Ureter (tissue), 1 donor: Measurements from ENCODE around the gene TUBGCP6. TPM values are rescaled to one million over a fixed set of nuclear protein-coding genes. Genes with fewer than 3 reads are reported as not detected.

Source experiments
- DNase-seq: peaks from one replicate; pipeline ENCODE4 v3.0.0-alpha.2; 2020; ENCODE audit warnings: low spot score
- total RNA-seq: library from RNA; stranded (reverse); gene quantifications from one replicate; pipeline ENCODE4 v1.2.4, GENCODE V29; 2023
- donor health status: DM: yes; HTN: yes; CAD: no.

Gene TUBGCP6
- total RNA-seq: 57.2 TPM

- DNase-seq: peak; percentile 94
These were observed at the start of gene TUBGCP6 for GRCh38 chr22:50244420-50245213. TSS of gene TUBGCP6 (minus strand) at chr22:50245023. CDS start at chr22:50244459, 564 bp downstream.

GRCh38 chr22:50294319-50294656, 49.5 kb upstream of the TUBGCP6 start:
- DNase-seq: no peak

- DNase-seq: peak; percentile 81
These were observed 48.9 kb upstream of the TUBGCP6 start for GRCh38 chr22:50293441-50294318.

- no peak for DNase-seq
These were observed 48.0 kb upstream of the TUBGCP6 start for GRCh38 chr22:50292643-50293440.

GRCh38 chr22:50289942-50290630, 45.3 kb upstream of the TUBGCP6 start:
- no peak for DNase-seq

- DNase-seq: no peak
These were observed 44.5 kb upstream of the TUBGCP6 start for GRCh38 chr22:50289151-50289941.

- DNase-seq: no peak
These were observed 42.9 kb upstream of the TUBGCP6 start for GRCh38 chr22:50287731-50288130.

- DNase-seq: no peak
These were observed 42.0 kb upstream of the TUBGCP6 start for GRCh38 chr22:50286701-50287318.

GRCh38 chr22:50286275-50286674, 41.5 kb upstream of the TUBGCP6 start:
- no peak for DNase-seq

- DNase-seq: no peak
These were observed 40.9 kb upstream of the TUBGCP6 start for GRCh38 chr22:50285568-50286229.

- DNase-seq: no peak
These were observed 39.7 kb upstream of the TUBGCP6 start for GRCh38 chr22:50284479-50284878.

- DNase-seq: no peak
These were observed 39.0 kb upstream of the TUBGCP6 start for GRCh38 chr22:50283821-50284220.

GRCh38 chr22:50282361-50283155, 37.7 kb upstream of the TUBGCP6 start:
- peak; percentile 91 for DNase-seq

- DNase-seq: no peak
These were observed 37.1 kb upstream of the TUBGCP6 start for GRCh38 chr22:50281957-50282356.

GRCh38 chr22:50281384-50281760, 36.5 kb upstream of the TUBGCP6 start:
- no peak for DNase-seq

GRCh38 chr22:50280708-50281383, 36.0 kb upstream of the TUBGCP6 start:
- DNase-seq: no peak

GRCh38 chr22:50280022-50280707, 35.3 kb upstream of the TUBGCP6 start:
- no peak for DNase-seq
